Panc1 (cell line): ENCODE data around the gene ALG12.

Experiments used
- CTCF ChIP-seq: fragments of 450-650 bp; IDR thresholded peaks from 2 replicates; pipeline ENCODE4 v1.5.1; 2017; ENCODE audit warnings: mild to moderate bottlenecking
- POLR2AphosphoS5 ChIP-seq: IDR thresholded peaks from 2 replicates; pipeline ENCODE4 v1.6.1; 2012; ENCODE audit warnings: mild to moderate bottlenecking, low read depth, low read length, moderate library complexity
- SIN3A ChIP-seq: IDR thresholded peaks from 2 replicates; pipeline ENCODE4 v1.6.1; 2012; ENCODE audit warnings: low read depth, mild to moderate bottlenecking, low read length, moderate library complexity, borderline replicate concordance; ENCODE audit not compliant: insufficient read depth
- TCF7L2 ChIP-seq: IDR thresholded peaks from 2 replicates; pipeline ENCODE4 v1.6.1; 2011; ENCODE audit warnings: mild to moderate bottlenecking, low read depth, low read length, inconsistent platforms
- TF ChIP-seq, protein P1 (sequence below), 2 experiments: IDR thresholded peaks; 2 replicates each; pipeline ENCODE4 v1.6.1; 2011 to 2012; ENCODE audit warnings: low read depth in 2 of 2, control low read depth in 1 of 2, low read length in 1 of 2, mild to moderate bottlenecking in 1 of 2, moderate library complexity in 1 of 2; ENCODE audit not compliant: insufficient read depth in 1 of 2

GRCh38 chr22:49892226-49892899 lies 25.9 kb downstream of the ALG12 start:
- TF ChIP-seq CTCF (no peak), POLR2AphosphoS5 (no peak), SIN3A (no peak), TCF7L2 (no peak)
- TF ChIP-seq, protein P1, sequence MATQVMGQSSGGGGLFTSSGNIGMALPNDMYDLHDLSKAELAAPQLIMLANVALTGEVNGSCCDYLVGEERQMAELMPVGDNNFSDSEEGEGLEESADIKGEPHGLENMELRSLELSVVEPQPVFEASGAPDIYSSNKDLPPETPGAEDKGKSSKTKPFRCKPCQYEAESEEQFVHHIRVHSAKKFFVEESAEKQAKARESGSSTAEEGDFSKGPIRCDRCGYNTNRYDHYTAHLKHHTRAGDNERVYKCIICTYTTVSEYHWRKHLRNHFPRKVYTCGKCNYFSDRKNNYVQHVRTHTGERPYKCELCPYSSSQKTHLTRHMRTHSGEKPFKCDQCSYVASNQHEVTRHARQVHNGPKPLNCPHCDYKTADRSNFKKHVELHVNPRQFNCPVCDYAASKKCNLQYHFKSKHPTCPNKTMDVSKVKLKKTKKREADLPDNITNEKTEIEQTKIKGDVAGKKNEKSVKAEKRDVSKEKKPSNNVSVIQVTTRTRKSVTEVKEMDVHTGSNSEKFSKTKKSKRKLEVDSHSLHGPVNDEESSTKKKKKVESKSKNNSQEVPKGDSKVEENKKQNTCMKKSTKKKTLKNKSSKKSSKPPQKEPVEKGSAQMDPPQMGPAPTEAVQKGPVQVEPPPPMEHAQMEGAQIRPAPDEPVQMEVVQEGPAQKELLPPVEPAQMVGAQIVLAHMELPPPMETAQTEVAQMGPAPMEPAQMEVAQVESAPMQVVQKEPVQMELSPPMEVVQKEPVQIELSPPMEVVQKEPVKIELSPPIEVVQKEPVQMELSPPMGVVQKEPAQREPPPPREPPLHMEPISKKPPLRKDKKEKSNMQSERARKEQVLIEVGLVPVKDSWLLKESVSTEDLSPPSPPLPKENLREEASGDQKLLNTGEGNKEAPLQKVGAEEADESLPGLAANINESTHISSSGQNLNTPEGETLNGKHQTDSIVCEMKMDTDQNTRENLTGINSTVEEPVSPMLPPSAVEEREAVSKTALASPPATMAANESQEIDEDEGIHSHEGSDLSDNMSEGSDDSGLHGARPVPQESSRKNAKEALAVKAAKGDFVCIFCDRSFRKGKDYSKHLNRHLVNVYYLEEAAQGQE (IDR thresholded peaks at IDR 0.05; ENCODE audit: insufficient read depth in 1 of 2, low read depth in 2 of 2, low read length in 1 of 2) = no peak
